ENCODE results near the gene LRP4. TPM values are rescaled to one million over a fixed set of nuclear protein-coding genes. Genes with fewer than 3 reads are reported as not detected.
A peak's percentile ranks its signal among the peaks of the same experiment; 100 is the strongest.

Gene LRP4
- total RNA-seq, 1 donor from 2014 or later: 49.3 TPM

GRCh38 chr11:46918788-46919513, 601 bp upstream of the LRP4 start:
- no peak for TF ChIP-seq CTCF (IDR thresholded peaks at IDR 0.05)
- peak overlapping the region; percentile 94 for H3K27ac Mint-ChIP-seq (ENCODE audit: unreplicated experiment)
- H3K4me1 Mint-ChIP-seq (ENCODE audit: unreplicated experiment): peaks cover 58% of the 10 kb centered on the region
- H3K9me3 Mint-ChIP-seq (ENCODE audit: unreplicated experiment): no peaks in the 10 kb centered on the region
- H3K36me3 Mint-ChIP-seq (ENCODE audit: unreplicated experiment): no peaks in the 10 kb centered on the region
- DNase-seq (ENCODE audit: extremely low spot score, unreplicated experiment): no peak
- peak overlapping the region; percentile 74 for H3K4me3 Mint-ChIP-seq (ENCODE audit: unreplicated experiment)
- no peaks in the 10 kb centered on the region for H3K27me3 Mint-ChIP-seq (ENCODE audit: unreplicated experiment)

GRCh38 chr11:46917762-46918082, 628 bp downstream of the LRP4 start:
- Mint-ChIP-seq H3K27ac (ENCODE audit: unreplicated experiment) (peak overlapping the region; percentile 62), H3K27me3 (ENCODE audit: unreplicated experiment) (no peaks in the 10 kb centered on the region), H3K4me1 (ENCODE audit: unreplicated experiment) (peaks cover 71% of the 10 kb centered on the region), H3K4me3 (ENCODE audit: unreplicated experiment) (peak overlapping the region; percentile 82), H3K9me3 (ENCODE audit: unreplicated experiment) (no peaks in the 10 kb centered on the region), H3K36me3 (ENCODE audit: unreplicated experiment) (peaks cover 2% of the 10 kb centered on the region)
- DNase-seq (ENCODE audit: extremely low spot score, unreplicated experiment): no peak
- TF ChIP-seq CTCF (IDR thresholded peaks at IDR 0.05): no peak

- H3K4me3 Mint-ChIP-seq (ENCODE audit: unreplicated experiment): peak overlapping the region; percentile 82
- peak overlapping the region; percentile 85 for H3K27ac Mint-ChIP-seq (ENCODE audit: unreplicated experiment)
- no peak for DNase-seq (ENCODE audit: extremely low spot score, unreplicated experiment)
- H3K27me3 Mint-ChIP-seq (ENCODE audit: unreplicated experiment): no peaks in the 10 kb centered on the region
- TF ChIP-seq CTCF (IDR thresholded peaks at IDR 0.05): no peak
- H3K4me1 Mint-ChIP-seq (ENCODE audit: unreplicated experiment): peaks cover 75% of the 10 kb centered on the region
- no peaks in the 10 kb centered on the region for H3K9me3 Mint-ChIP-seq (ENCODE audit: unreplicated experiment)
- peaks cover 3% of the 10 kb centered on the region for H3K36me3 Mint-ChIP-seq (ENCODE audit: unreplicated experiment)
These were observed 1.1 kb downstream of the LRP4 start for GRCh38 chr11:46917109-46917761.

GRCh38 chr11:46916286-46917108, 1.9 kb downstream of the LRP4 start:
- no peak for DNase-seq (ENCODE audit: extremely low spot score, unreplicated experiment)
- Mint-ChIP-seq H3K27ac (ENCODE audit: unreplicated experiment) (peak overlapping the region; percentile 85), H3K4me3 (ENCODE audit: unreplicated experiment) (peak overlapping the region; percentile 82), H3K36me3 (ENCODE audit: unreplicated experiment) (peaks cover 3% of the 10 kb centered on the region), H3K9me3 (ENCODE audit: unreplicated experiment) (no peaks in the 10 kb centered on the region), H3K4me1 (ENCODE audit: unreplicated experiment) (peaks cover 77% of the 10 kb centered on the region), H3K27me3 (ENCODE audit: unreplicated experiment) (no peaks in the 10 kb centered on the region)
- TF ChIP-seq CTCF (IDR thresholded peaks at IDR 0.05): peak; percentile 37

GRCh38 chr11:46914910-46915309, 3.4 kb downstream of the LRP4 start:
- DNase-seq (ENCODE audit: extremely low spot score, unreplicated experiment): no peak
- peaks cover 3% of the 10 kb centered on the region for H3K36me3 Mint-ChIP-seq (ENCODE audit: unreplicated experiment)
- no peak overlapping the region for H3K27ac Mint-ChIP-seq (ENCODE audit: unreplicated experiment)
- H3K4me3 Mint-ChIP-seq (ENCODE audit: unreplicated experiment): no peak overlapping the region
- no peaks in the 10 kb centered on the region for H3K9me3 Mint-ChIP-seq (ENCODE audit: unreplicated experiment)
- H3K27me3 Mint-ChIP-seq (ENCODE audit: unreplicated experiment): no peaks in the 10 kb centered on the region
- TF ChIP-seq CTCF (IDR thresholded peaks at IDR 0.05): no peak
- H3K4me1 Mint-ChIP-seq (ENCODE audit: unreplicated experiment): peaks cover 62% of the 10 kb centered on the region

Data from osteocyte (in vitro differentiated cells).